ENCODE results near the gene SLC22A1. TPM values are rescaled to one million over a fixed set of nuclear protein-coding genes. Genes with fewer than 3 reads are reported as not detected.
"Not testable (repeated sequence)": the region's sequence is repeated elsewhere in the genome, so short reads cannot be mapped to it uniquely, and the experiment has no call there.

Gene SLC22A1
- polyA plus RNA-seq (ENCODE audit: insufficient read length in 4 of 4) = under 1 TPM; 0.10 to 0.53 (median 0.21) TPM

DNA sequence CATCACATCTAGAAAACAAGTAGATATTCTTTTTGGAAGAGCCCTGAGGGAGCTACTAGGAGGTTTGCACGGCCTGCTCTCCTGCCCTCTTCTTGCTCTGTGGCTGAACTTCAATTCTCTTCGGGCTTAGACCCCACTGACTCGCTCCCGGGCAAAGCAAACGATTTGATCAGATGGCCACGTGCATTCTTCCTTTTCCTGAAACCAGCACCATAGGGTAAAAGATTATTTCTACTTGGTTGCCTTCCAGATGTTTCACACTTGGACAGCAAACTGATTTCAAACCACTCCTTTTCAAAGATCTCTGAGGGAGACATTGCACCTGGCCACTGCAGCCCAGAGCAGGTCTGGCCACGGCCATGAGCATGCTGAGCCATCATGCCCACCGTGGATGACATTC lies at the start of gene SLC22A1:
Gene SLC22A1 (plus strand): TSS at position 258 of the 400 bp plus-strand sequence. CDS start 121 bp downstream, at position 379.
- DNase-seq (ENCODE audit: low read depth in 4 of 4, low spot score in 3 of 4) = no peak

- DNase-seq (ENCODE audit: low read depth in 4 of 4, low spot score in 3 of 4) = no peak
These were observed 48.3 kb upstream of the SLC22A1 start for GRCh38 chr6:160073272-160073671.

DNA sequence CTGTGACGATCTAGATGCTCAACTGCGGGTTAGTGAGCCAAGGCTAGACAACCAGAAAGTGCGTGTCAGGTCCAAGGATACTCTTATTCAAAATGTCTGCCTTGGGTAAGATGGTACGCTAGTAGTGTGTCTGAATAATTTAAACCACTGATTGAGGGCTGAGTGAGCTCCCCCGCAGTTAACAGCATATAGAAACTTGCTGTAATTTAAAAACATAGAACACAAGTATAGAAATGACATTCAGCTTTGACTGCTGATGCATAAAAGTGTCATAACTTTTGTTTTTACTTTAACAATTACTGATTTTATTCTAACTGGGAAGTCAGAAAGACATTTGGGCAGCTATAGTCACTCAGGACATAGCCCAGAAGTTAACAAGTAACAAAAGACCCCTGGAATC lies 45.6 kb upstream of the SLC22A1 start:
- no peak for DNase-seq (ENCODE audit: low read depth in 4 of 4, low spot score in 3 of 4)

GRCh38 chr6:160077024-160077423 lies 44.6 kb upstream of the SLC22A1 start:
- no peak for DNase-seq (ENCODE audit: low read depth in 4 of 4, low spot score in 3 of 4)

- DNase-seq (ENCODE audit: low read depth in 4 of 4, low spot score in 3 of 4) = no peak
These were observed 44.1 kb upstream of the SLC22A1 start for GRCh38 chr6:160077526-160077925.

DNA sequence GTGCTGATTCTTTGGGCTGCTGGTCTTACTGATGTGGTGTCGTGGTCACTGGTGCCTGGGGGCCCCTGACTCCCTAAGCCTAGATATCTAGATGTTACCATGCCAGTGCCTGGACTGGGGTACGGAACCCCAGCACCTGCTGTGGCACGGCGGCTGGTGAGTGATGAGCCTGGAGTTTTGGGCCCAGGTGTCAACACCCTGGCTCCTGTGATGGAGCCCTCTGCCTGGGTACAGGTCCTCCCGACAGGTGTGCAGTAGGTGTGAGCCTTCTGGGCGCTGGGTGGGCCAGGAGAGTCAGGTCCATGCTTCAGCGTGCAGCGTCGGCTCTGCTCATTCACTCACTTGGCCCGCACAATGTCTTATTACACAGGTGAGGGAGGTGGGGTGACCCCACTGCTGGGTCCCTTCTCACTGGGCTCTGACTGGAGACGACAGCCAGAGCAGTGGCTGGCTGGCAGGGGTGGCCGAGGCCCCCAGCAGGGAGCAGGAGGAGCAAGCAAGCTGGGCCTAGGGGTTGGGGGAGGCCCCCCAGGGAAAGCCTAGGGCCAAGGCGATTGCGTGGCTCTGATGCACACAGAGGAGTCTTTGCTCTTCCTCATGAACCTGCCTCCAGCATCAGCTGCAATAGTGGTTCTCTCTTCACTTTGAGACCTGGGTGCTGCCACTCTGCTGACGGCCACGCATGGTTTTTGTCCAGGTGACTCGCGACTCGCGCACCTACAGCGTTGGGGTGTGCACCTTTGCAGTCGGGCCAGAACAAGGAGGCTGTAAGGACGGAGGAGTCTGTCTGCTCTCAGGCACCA lies 42.5 kb upstream of the SLC22A1 start:
- no peak for DNase-seq (ENCODE audit: low read depth in 4 of 4, low spot score in 3 of 4)

DNA sequence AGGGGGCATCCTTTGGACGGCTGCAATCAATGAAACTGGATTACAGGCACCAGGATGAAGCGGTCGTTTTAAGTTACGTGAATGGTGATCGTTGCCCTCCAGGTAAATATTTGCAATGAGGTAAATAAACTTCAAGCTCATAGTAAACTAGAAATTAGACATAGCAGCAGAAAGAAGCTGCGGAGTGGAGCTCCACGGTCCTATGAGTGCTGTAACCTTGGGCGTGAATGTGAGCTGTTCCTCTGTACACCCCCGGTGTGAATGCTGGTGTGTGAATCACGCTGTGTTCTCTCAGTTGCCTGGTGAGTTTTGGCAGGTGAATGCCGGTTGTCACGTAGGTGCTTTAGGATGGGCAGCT lies 42.0 kb upstream of the SLC22A1 start:
- DNase-seq (ENCODE audit: low read depth in 4 of 4, low spot score in 3 of 4) = no peak

DNA sequence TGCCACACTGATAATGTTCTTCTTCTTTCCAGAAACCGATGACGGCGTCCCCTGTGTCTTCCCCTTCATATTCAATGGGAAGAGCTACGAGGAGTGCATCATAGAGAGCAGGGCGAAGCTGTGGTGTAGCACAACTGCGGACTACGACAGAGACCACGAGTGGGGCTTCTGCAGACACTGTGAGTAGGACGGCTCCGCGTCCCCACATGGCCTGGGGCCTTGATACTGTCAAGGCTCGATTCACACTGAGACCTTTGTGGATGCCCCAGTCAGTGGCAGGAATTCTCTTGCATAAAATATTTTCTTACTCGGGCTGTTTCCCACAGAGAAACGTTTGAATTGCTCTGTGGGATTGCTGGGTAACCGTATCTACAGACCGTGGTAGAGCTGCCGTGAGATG lies 41.5 kb upstream of the SLC22A1 start:
- DNase-seq (ENCODE audit: low read depth in 4 of 4, low spot score in 3 of 4) = no peak

DNA sequence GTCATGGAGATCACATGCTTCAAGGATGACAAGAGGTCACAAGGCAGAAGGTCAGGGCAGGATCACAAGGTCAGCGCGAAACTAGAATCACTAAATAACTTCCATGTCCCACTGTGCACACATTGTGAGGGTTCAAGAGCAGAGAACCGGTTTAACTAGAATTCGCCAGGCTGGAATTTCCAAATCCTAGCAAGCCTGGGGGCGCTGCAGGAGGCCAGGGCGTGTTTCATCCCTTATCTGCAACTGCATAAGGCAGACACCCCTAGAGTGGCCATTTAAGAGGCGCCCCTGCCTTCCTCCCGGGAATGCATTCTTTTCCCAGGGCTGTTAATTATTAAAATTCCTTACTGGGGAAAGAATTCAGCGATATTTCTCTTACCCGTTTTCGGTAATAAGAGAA lies 40.2 kb upstream of the SLC22A1 start:
- no peak for DNase-seq (ENCODE audit: low read depth in 4 of 4, low spot score in 3 of 4)

DNA sequence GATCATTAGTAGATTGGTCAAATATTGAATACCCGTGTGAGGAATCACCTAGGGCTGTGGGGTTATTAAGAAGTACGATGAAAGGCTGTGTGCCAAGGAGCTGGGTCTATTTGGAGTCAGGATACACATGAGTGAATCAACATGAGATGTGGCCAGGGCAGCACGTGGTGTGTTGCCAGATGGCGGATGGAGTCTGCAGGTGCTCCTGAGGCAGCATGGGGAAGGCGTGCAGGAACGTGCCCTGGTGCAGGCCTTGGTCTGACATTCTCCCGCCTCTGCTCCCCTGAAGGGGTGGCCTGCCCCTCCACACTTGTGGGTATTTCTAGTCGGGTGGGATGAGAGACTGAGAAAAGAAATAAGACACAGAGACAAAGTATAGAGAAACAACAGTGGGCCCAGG lies 39.0 kb upstream of the SLC22A1 start:
- no peak for DNase-seq (ENCODE audit: low read depth in 4 of 4, low spot score in 3 of 4)

- DNase-seq (ENCODE audit: low read depth in 4 of 4, low spot score in 3 of 4) = no peak
These were observed 37.3 kb upstream of the SLC22A1 start for GRCh38 chr6:160084198-160084776.

- DNase-seq (ENCODE audit: low read depth in 4 of 4, low spot score in 3 of 4) = no peak
These were observed 36.4 kb upstream of the SLC22A1 start for GRCh38 chr6:160085226-160085625.

- DNase-seq (ENCODE audit: low read depth in 4 of 4, low spot score in 3 of 4) = no peak
These were observed 35.7 kb upstream of the SLC22A1 start for GRCh38 chr6:160085713-160086505.

- DNase-seq (ENCODE audit: low read depth in 4 of 4, low spot score in 3 of 4) = no peak
These were observed 34.9 kb upstream of the SLC22A1 start for GRCh38 chr6:160086754-160087153.

- peak in 3 of 4 donors; percentile 10 to 29 (median 14) for DNase-seq (ENCODE audit: low read depth in 4 of 4, low spot score in 3 of 4)
These were observed 33.4 kb upstream of the SLC22A1 start for GRCh38 chr6:160088069-160088783.

GRCh38 chr6:160088784-160089533 lies 32.7 kb upstream of the SLC22A1 start:
- DNase-seq (ENCODE audit: low read depth in 4 of 4, low spot score in 3 of 4) = no peak

- DNase-seq (ENCODE audit: low read depth in 4 of 4, low spot score in 3 of 4) = no peak
These were observed 32.1 kb upstream of the SLC22A1 start for GRCh38 chr6:160089534-160089897.

GRCh38 chr6:160090442-160091239 lies 31.0 kb upstream of the SLC22A1 start:
- not testable (repeated sequence) for DNase-seq (ENCODE audit: low read depth in 4 of 4, low spot score in 3 of 4)

- not testable (repeated sequence) for DNase-seq (ENCODE audit: low read depth in 4 of 4, low spot score in 3 of 4)
These were observed 29.4 kb upstream of the SLC22A1 start for GRCh38 chr6:160092176-160092575.

Measured in left renal pelvis (tissue), 4 donors.